Stomach (tissue), 4 donors: Measurements from ENCODE around the gene MAP3K10.

Source experiments
- EP300 ChIP-seq: sonication (generic); formaldehyde crosslinking; IDR thresholded peaks from one replicate; pipeline ENCODE4 v1.6.1; 2017; ENCODE audit warnings: antibody characterized with exemption
- POLR2A ChIP-seq, 4 donors: fragments of 450-650 bp; IDR thresholded peaks; one replicate each; pipeline ENCODE4 v1.6.1; 2016; ENCODE audit warnings: antibody characterized with exemption in 4 of 4, control low read depth in 2 of 4, mild to moderate bottlenecking in 1 of 4, moderate library complexity in 1 of 4
- TF ChIP-seq, protein P1 (sequence below), 7 experiments: fragments of 450-650 bp in 4 of 7; fragments of 200-600 bp in 3 of 7; sonication (generic) in 3 of 7; IDR thresholded peaks; one replicate each; pipeline ENCODE4 v1.5.1; 2016 to 2019; ENCODE audit warnings: antibody characterized with exemption in 7 of 7, control low read depth in 2 of 7, mild to moderate bottlenecking in 1 of 7

GRCh38 chr19:40144151-40144550, 47.1 kb upstream of the MAP3K10 start:
- TF ChIP-seq POLR2A (IDR thresholded peaks at IDR 0.05) = no peak
- no peak for TF ChIP-seq EP300
- TF ChIP-seq, protein P1, sequence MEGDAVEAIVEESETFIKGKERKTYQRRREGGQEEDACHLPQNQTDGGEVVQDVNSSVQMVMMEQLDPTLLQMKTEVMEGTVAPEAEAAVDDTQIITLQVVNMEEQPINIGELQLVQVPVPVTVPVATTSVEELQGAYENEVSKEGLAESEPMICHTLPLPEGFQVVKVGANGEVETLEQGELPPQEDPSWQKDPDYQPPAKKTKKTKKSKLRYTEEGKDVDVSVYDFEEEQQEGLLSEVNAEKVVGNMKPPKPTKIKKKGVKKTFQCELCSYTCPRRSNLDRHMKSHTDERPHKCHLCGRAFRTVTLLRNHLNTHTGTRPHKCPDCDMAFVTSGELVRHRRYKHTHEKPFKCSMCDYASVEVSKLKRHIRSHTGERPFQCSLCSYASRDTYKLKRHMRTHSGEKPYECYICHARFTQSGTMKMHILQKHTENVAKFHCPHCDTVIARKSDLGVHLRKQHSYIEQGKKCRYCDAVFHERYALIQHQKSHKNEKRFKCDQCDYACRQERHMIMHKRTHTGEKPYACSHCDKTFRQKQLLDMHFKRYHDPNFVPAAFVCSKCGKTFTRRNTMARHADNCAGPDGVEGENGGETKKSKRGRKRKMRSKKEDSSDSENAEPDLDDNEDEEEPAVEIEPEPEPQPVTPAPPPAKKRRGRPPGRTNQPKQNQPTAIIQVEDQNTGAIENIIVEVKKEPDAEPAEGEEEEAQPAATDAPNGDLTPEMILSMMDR (IDR thresholded peaks at IDR 0.05) = no peak
